Activated T-cell treated with anti-CD3 and anti-CD28 coated beads for 4 hours (primary cell): Measurements from ENCODE around the gene VIPR2.
"Not testable (repeated sequence)": the region's sequence is repeated elsewhere in the genome, so short reads cannot be mapped to it uniquely, and the experiment has no call there.

Experiments
- DNase-seq: peaks from one replicate; pipeline ENCODE4 v3.0.0-alpha.2; 2020

The VIPR2 gene, protein sequence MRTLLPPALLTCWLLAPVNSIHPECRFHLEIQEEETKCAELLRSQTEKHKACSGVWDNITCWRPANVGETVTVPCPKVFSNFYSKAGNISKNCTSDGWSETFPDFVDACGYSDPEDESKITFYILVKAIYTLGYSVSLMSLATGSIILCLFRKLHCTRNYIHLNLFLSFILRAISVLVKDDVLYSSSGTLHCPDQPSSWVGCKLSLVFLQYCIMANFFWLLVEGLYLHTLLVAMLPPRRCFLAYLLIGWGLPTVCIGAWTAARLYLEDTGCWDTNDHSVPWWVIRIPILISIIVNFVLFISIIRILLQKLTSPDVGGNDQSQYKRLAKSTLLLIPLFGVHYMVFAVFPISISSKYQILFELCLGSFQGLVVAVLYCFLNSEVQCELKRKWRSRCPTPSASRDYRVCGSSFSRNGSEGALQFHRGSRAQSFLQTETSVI

GRCh38 chr7:159144758-159145489 lies at the start of gene VIPR2:
Gene VIPR2 (minus strand): TSS chr7:159144867. CDS start chr7:159144771, 96 bp downstream.
- no peak for DNase-seq

- no peak for DNase-seq
Observed at GRCh38 chr7:159193543-159194090, 49.0 kb upstream of the VIPR2 start.

- DNase-seq: no peak
Observed at GRCh38 chr7:159192725-159193453, 48.2 kb upstream of the VIPR2 start.

- DNase-seq: no peak
Observed at GRCh38 chr7:159192013-159192412, 47.3 kb upstream of the VIPR2 start.

DNA sequence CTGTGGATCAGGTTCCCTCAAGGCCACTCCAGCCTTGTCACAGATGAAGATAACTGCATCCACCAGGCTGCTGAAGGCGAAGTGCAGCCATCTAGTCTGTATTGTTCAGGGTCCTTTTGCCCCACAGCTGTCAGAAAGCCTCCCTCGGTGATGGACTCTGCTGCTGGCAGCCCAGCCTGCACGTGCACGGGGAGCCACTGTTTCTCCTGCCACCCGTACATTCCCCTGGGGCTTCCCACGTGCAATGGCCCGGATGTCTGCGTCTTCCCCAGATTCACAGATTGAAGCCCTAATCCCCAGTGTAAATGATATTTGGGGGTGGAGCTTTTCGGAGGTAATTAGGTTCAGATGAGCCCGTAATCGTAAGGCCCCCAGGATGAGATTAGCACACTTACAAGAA lies 46.6 kb upstream of the VIPR2 start:
- no peak for DNase-seq

DNA sequence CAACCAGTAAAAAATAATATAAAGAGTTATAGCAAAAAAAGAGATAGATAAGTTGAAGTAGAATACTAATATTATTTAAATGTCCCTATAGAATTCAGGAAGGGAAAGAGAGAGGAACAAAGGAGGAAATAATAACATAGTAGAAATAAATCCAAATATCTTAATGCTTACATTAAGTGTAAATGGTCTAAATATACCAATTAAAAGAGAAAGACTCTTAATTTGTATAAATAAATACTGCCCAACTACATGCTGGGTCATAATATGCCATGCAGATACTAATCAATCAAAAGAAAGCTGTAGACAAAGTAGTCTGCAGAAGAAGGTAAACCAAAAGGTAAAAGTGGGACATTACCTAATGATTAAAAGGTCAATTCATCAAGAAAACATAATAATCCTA lies 43.3 kb upstream of the VIPR2 start:
- DNase-seq: no peak

GRCh38 chr7:159179241-159179640 lies 34.6 kb upstream of the VIPR2 start:
- no peak for DNase-seq

DNA sequence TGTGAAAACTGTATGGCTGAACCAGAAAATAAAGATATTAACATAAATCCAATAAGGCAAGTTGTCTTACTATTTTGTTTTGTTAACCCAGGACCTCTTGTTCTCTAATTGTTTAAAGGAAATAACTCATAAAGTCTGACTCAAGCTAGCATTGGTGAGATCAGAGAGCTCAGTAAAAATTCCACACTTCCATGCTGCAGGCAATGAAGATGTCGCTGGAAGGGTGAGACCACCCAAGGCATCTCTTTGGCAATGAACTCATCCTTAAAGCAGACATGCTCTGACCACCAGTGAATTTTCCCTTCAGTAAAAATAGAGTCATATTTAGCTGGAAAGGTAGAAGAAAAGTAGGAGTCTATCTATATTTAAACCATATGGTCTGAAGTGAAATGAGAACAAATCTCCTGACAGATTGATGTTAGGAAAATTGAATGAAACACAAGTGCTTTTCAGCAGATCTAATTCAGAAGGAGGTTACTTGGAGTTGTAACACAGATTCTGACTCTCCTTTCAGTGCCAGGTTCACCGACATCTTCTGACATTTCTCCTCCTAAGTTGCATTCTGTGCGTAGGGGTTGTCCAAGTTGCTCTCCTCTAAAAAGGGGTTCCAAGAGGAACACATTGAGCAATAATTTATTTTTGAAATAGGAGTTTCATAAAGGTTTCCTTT lies 32.8 kb upstream of the VIPR2 start:
- DNase-seq: no peak

DNA sequence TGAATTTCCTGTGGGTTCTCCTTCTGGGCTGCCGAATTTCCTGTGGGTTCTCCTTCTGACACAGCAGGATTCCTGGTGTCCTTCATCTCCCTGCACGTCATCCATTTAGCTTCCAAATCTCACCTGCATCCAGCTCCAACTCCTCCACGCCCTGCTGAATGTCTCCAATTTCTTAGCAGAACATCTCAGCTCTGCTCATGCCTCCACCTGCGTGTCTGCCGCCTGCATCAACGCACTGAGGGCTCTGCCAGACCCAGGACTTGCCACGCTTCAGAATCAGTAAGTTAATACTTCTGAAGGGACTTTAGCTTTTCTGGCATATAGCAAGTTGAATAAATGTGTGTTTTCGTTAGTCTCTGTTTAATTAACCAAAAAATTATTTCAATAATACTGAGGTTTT lies 31.1 kb upstream of the VIPR2 start:
- DNase-seq: no peak

DNA sequence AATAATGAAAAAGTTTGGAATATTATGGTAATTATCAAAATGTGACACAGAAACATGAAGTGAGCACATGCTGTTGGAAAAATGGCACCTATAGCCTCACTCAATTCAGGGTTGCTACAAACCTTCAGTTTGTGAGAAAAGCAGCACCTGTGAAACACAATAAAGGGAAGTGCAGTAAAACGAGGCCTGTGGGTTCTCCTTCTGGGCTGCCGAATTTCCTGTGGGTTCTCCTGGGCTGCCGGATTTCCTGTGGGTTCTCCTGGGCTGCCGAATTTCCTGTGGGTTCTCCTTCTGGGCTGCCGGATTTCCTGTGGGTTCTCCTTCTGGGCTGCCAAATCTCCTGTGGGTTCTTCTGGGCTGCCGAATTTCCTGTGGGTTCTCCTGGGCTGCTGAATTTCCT lies 30.4 kb upstream of the VIPR2 start:
- DNase-seq: not testable (repeated sequence)

- no peak for DNase-seq
Observed at GRCh38 chr7:159172400-159172799, 27.7 kb upstream of the VIPR2 start.

DNA sequence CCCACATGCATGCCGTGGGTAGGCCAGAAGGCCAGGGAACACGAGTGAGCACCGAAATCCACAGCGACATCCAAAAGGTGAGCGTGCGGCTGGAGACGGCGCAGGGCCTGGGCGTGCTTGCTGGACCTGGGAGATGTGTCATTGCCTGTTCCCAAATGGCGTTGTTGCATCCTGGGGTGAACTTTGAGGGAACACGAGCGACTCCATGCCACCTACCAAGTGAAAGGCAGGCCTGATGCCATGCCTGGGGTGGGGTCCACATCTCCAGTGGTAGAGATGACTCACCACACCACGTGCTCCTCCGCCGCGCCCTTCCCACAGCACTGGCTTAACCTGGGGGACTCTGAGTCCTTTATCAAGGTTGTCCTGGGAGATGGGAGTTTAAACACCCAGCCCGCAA lies 24.7 kb upstream of the VIPR2 start:
- DNase-seq: no peak

GRCh38 chr7:159167139-159167538 lies 22.5 kb upstream of the VIPR2 start:
- no peak for DNase-seq

- no peak for DNase-seq
Observed at GRCh38 chr7:159166530-159166929, 21.9 kb upstream of the VIPR2 start.

DNA sequence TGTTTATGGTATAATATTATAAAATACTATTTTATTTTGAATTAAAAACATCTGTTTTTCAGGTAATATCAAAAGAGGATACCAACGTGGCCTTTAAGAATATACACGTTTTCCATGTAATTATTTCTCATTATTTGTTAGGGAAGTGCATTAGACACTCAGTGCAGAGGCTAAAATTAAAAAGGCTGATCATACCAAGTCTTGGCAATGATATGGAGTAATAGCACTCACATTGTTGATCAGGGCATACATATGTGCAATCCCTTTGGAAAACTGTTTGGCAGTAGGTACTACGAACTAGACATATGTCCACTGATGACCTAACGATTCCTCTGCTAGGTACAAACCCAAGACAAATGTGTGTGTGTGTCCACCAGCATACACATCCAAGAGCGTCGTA lies 20.7 kb upstream of the VIPR2 start:
- no peak for DNase-seq

DNA sequence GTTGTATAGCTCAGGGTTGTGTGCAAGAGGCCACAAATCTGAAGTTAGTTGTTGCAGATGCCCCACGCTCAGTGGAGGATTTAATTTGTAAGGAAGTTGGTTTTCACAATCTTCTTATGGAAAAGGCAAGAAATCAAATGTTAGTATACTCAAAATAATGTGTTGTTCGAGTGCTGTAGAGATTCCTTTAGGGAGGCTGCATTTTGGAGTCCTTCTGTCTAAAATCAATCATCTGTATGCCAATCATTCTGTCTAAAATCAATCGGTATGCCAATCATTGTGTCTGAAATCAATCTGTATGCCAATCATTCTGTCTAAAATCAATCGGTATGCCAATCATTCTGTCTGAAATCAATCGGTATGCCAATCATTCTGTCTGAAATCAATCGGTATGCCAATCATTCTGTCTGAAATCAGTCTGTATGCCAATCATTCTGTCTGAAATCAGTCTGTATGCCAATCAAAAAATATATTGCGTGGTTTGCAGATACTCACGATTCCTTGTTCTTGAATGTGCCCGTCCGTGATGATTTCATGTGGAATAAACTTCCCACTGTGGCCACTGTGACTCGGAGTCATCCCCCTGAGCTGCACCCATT lies 19.1 kb upstream of the VIPR2 start:
- DNase-seq: not testable (repeated sequence)

DNA sequence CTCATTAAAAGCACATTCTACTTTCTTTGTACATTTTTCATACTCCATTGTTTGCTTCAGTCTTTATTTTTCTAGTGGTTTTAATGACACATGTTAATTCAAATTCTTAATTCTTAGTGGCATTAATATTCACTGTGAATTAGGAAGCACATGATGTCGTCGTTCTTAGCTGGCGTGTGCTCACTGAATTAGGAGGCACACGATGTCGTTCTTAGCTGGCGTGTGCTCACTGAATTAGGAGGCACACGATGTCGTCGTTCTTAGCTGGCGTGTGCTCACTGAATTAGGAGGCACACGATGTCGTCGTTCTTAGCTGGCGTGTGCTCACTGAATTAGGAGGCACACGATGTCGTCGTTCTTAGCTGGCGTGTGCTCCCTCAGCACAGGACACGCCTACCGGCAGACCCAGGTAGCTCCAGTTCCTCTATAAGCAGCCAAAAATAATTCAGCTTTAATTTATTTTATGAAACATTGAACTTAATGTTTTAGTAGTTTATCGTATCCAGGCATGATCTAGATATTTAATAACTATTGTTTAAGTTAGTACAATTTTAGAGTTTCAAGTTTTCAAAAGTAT lies 17.5 kb upstream of the VIPR2 start:
- DNase-seq: not testable (repeated sequence)

DNA sequence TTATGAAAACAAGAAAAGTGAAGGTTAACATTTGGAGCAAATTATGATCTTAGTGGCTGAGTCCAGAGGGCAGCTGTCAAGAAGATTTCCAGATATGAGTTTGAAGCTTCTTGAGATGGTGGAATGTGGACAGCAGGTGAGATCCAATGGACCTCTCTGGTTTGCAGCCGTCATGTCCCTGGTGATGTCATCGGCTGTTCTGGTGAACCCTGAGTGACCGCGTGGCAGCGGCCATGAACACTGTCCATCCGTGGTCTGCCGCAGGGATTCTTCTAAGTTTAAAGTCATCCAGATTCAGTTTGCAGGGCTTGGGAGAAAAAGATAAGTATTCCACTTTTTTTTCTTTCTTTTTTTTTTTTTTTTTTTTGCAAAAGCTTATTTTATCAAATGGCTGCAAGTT lies 15.8 kb upstream of the VIPR2 start:
- no peak for DNase-seq

- no peak for DNase-seq
Observed at GRCh38 chr7:159159731-159160130, 15.1 kb upstream of the VIPR2 start.

GRCh38 chr7:159158888-159159405 lies 14.3 kb upstream of the VIPR2 start:
- no peak for DNase-seq

DNA sequence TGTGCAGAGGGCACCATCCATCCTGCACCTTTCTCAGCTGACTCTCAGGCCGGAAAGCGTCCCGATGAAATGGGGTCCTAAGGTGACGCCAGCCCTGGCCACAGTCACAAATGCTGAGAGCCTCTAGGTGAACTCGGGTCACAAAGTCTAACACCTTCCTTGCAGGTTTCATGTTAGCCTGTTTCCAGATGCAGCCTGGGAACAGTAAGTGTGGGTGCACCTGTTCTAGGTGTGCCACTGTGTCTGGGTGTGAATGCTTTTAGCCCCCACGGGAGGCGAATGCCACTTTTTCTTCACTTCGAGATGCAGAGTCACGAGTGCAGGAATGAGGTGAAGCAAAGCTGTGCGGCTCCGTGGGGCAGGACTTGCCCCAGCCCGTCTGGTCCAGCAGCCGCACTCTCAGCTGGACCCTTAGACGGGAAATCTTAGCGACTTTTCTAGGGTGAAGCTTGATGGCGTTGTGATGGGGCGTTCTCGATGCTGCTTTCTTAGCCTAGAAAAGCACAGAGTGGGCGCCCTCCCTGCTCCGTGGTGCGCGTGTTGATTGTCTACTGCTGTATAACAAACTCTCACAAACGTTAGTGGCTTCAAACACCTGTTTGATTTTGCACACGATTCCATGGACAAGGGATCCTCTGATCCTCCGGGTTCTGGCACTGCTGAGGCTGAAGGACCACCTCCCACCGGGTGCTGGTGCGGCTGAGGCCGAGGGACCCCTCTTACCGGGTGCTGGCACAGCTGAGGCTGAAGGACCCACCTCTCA lies 13.6 kb upstream of the VIPR2 start:
- no peak for DNase-seq
